ENCODE measurements around the gene PTPRU. TPM values are rescaled to one million over a fixed set of nuclear protein-coding genes. Genes with fewer than 3 reads are reported as not detected.

The PTPRU gene
- total RNA-seq, 1 experiment from 2014 or later, result 54.5 TPM

DNA sequence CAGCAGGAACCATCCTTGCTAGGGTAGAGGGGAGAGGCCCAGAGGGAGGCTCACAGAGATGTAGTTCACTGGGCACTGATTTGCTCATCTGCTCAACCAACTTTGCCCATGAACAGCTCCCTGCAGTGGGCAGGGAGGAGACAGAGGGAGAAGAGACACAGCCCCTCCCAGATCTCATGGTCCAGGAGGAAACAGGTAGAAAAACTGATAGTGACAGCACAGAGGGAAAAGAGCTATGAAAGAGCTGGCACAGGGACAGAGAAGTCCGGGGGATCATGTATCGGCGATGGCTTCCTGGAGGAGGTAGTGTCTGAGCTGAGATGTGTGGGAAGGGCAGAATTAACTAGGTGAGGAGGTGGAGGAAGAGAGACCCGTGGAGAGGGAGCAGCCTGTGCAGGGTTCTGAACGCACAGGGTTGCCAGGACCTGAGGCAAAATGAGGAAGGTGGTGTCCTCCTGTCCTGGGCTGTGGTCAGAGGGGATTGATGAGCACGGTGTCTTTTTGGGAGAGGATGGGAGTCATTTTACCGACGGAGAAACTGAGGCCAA is 85.9 kb downstream of the PTPRU start:
- BruUV-seq (replicated peaks), result no TSS peak
- H3K4me1 Mint-ChIP-seq (ENCODE audit: low read depth, unreplicated experiment), result no peaks in the 10 kb centered on the region
- H3K36me3 Mint-ChIP-seq (ENCODE audit: insufficient read depth, unreplicated experiment), result peaks cover 9% of the 10 kb centered on the region
- TF ChIP-seq, protein P1, sequence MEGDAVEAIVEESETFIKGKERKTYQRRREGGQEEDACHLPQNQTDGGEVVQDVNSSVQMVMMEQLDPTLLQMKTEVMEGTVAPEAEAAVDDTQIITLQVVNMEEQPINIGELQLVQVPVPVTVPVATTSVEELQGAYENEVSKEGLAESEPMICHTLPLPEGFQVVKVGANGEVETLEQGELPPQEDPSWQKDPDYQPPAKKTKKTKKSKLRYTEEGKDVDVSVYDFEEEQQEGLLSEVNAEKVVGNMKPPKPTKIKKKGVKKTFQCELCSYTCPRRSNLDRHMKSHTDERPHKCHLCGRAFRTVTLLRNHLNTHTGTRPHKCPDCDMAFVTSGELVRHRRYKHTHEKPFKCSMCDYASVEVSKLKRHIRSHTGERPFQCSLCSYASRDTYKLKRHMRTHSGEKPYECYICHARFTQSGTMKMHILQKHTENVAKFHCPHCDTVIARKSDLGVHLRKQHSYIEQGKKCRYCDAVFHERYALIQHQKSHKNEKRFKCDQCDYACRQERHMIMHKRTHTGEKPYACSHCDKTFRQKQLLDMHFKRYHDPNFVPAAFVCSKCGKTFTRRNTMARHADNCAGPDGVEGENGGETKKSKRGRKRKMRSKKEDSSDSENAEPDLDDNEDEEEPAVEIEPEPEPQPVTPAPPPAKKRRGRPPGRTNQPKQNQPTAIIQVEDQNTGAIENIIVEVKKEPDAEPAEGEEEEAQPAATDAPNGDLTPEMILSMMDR (IDR thresholded peaks at IDR 0.05; ENCODE audit: unreplicated experiment), result no peak
- CTCF ChIA-PET, result interaction anchor here (0.6 kb wide), 1 partner anchor 139 kb away, joined by 4 read pairs; no protein-coding TSS in a partner anchor
- H3K27ac Mint-ChIP-seq (ENCODE audit: unreplicated experiment), result no peak overlapping the region
- H3K4me3 Mint-ChIP-seq (ENCODE audit: low read depth, unreplicated experiment), result no peak overlapping the region
- no peaks in the 10 kb centered on the region for H3K27me3 Mint-ChIP-seq (ENCODE audit: unreplicated experiment)
- intact Hi-C loops (cut with micrococcal nuclease; ENCODE audit: unreplicated experiment), result no loop called here
- no peak for DNase-seq
- H3K9me3 Mint-ChIP-seq (ENCODE audit: low read depth, unreplicated experiment), result no peaks in the 10 kb centered on the region

DNA sequence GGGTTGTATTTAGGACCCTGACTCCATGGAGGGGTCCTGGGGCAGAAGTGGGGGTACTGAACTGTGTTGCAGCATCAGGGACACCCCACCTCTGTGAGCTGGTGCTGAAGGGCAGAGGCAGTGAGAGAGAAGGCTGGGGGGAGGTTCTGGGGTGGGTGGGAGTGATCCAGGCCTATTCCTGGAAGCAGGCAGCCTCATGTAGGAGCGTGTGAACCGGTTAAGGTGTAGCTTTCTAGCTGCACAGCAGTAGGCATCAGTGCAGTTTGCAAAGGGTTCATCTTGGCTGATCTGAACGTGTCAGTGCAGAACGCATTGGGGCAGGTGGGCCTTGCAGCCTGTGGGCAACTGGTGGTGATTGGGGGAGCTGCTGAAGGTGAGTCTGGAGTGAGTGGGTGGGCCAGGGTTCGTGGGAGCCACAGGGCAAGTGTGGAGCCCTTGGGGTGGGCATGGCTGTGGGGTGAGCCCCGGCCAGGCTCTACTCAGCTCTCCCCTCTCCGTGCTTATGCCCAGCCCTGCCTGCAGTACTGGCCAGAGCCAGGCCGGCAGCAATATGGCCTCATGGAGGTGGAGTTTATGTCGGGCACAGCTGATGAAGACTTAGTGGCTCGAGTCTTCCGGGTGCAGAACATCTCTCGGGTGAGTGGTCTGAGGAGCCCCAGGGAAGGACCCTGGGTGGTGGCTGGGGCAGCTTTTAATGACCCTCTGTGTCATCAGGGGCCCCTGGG is 86.7 kb downstream of the PTPRU start:
- Mint-ChIP-seq H3K4me3 (ENCODE audit: low read depth, unreplicated experiment) (no peak overlapping the region), H3K27ac (ENCODE audit: unreplicated experiment) (no peak overlapping the region), H3K27me3 (ENCODE audit: unreplicated experiment) (no peaks in the 10 kb centered on the region), H3K36me3 (ENCODE audit: insufficient read depth, unreplicated experiment) (peaks cover 9% of the 10 kb centered on the region), H3K9me3 (ENCODE audit: low read depth, unreplicated experiment) (no peaks in the 10 kb centered on the region), H3K4me1 (ENCODE audit: low read depth, unreplicated experiment) (no peaks in the 10 kb centered on the region)
- intact Hi-C loops (cut with micrococcal nuclease; ENCODE audit: unreplicated experiment), result no loop called here
- no TSS peak for BruUV-seq (replicated peaks)
- TF ChIP-seq, protein P1 (IDR thresholded peaks at IDR 0.05; ENCODE audit: unreplicated experiment), result no peak
- no peak for DNase-seq
- CTCF ChIA-PET, result interaction anchor here (0.6 kb wide), 1 partner anchor 140 kb away, joined by 4 read pairs; no protein-coding TSS in a partner anchor

DNA sequence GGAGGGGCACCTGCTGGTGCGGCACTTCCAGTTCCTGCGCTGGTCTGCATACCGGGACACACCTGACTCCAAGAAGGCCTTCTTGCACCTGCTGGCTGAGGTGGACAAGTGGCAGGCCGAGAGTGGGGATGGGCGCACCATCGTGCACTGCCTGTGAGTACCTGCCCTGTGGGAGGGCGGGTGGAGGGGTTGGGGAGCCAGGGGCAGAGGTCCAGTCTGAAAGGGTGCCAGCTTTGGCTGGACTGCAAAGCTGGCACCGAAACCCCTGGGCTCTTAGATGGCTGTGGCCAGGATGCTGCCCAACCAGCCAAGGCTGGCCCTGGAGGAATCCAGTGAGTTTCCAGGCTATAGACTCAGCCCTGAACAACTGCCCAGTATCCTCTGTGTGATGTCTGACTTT is 87.3 kb downstream of the PTPRU start:
- DNase-seq, result no peak
- H3K27me3 Mint-ChIP-seq (ENCODE audit: unreplicated experiment), result no peaks in the 10 kb centered on the region
- H3K36me3 Mint-ChIP-seq (ENCODE audit: insufficient read depth, unreplicated experiment), result peaks cover 9% of the 10 kb centered on the region
- TF ChIP-seq, protein P1 (IDR thresholded peaks at IDR 0.05; ENCODE audit: unreplicated experiment), result no peak
- BruUV-seq (replicated peaks), result no TSS peak
- CTCF ChIA-PET, result no interaction called here
- no peaks in the 10 kb centered on the region for H3K9me3 Mint-ChIP-seq (ENCODE audit: low read depth, unreplicated experiment)
- no peaks in the 10 kb centered on the region for H3K4me1 Mint-ChIP-seq (ENCODE audit: low read depth, unreplicated experiment)
- intact Hi-C loops (cut with micrococcal nuclease; ENCODE audit: unreplicated experiment), result no loop called here
- no peak overlapping the region for H3K4me3 Mint-ChIP-seq (ENCODE audit: low read depth, unreplicated experiment)
- H3K27ac Mint-ChIP-seq (ENCODE audit: unreplicated experiment), result no peak overlapping the region

DNA sequence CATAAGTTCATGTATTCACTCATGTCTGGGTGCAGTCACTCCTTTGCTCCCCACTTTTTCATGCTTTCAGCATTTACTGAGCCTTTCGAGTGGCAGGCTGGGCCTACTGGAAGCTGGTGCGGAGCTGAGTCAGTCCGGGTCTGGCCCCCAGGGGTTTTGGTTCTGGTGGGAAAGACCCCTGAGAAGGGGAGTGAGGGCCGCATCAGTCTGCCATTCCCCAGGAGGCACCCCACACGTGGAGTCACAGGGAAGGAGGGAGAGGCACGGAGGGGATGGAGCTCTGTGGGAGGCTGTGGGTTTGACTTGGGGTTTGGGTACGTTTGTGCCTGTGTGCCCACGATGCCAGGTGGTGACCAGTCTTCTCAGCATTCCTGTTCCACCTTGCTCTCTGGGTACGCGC is 87.9 kb downstream of the PTPRU start:
- Mint-ChIP-seq H3K9me3 (ENCODE audit: low read depth, unreplicated experiment) (no peaks in the 10 kb centered on the region), H3K4me1 (ENCODE audit: low read depth, unreplicated experiment) (no peaks in the 10 kb centered on the region), H3K36me3 (ENCODE audit: insufficient read depth, unreplicated experiment) (peaks cover 9% of the 10 kb centered on the region), H3K4me3 (ENCODE audit: low read depth, unreplicated experiment) (no peak overlapping the region), H3K27me3 (ENCODE audit: unreplicated experiment) (no peaks in the 10 kb centered on the region), H3K27ac (ENCODE audit: unreplicated experiment) (no peak overlapping the region)
- TF ChIP-seq, protein P1 (IDR thresholded peaks at IDR 0.05; ENCODE audit: unreplicated experiment), result no peak
- intact Hi-C loops (cut with micrococcal nuclease; ENCODE audit: unreplicated experiment), result no loop called here
- no TSS peak for BruUV-seq (replicated peaks)
- CTCF ChIA-PET, result no interaction called here
- no peak for DNase-seq
